Naive B cell (primary cell): ENCODE results near the gene PGAP2. TPM values are rescaled to one million over a fixed set of nuclear protein-coding genes. Genes with fewer than 3 reads are reported as not detected.

ENCODE experiments used
- ATAC-seq, 2 donors: fragments of 150-1000 bp; cut with Tn5 transposase; 2 replicates each; pipeline ENCODE4 v1.10.0; 2021; ENCODE audit warnings: low read depth in 2 of 2, mild to moderate bottlenecking in 2 of 2, moderate library complexity in 2 of 2
- DNase-seq: peaks from one replicate; pipeline ENCODE4 v3.0.0; 2022
- H3K27ac Mint-ChIP-seq, 6 donors: one replicate each; pipeline ENCODE4 v1.8.0; 2020 to 2022; ENCODE audit warnings: mild to moderate bottlenecking in 6 of 6, mixed read lengths in 6 of 6, moderate library complexity in 5 of 6, inconsistent platforms in 2 of 6
- H3K27me3 Mint-ChIP-seq, 3 donors: one replicate each; pipeline ENCODE4 v1.8.0; 2021 to 2022; ENCODE audit warnings: mixed read lengths in 3 of 3, mild to moderate bottlenecking in 1 of 3
- H3K36me3 Mint-ChIP-seq, 2 donors: one replicate each; pipeline ENCODE4 v1.8.0; 2020 to 2022; ENCODE audit warnings: mixed read lengths in 2 of 2, inconsistent platforms in 1 of 2, mild to moderate bottlenecking in 1 of 2
- H3K4me1 Mint-ChIP-seq, 3 donors: one replicate each; pipeline ENCODE4 v1.8.0; 2020 to 2022; ENCODE audit warnings: mixed read lengths in 3 of 3, inconsistent platforms in 1 of 3, mild to moderate bottlenecking in 1 of 3, moderate library complexity in 1 of 3
- H3K4me3 Mint-ChIP-seq, 8 donors: one replicate each; pipeline ENCODE4 v1.8.0; 2020 to 2022; ENCODE audit warnings: mild to moderate bottlenecking in 8 of 8, mixed read lengths in 8 of 8, moderate library complexity in 8 of 8, inconsistent platforms in 2 of 8
- H3K9me3 Mint-ChIP-seq, 7 donors: one replicate each; pipeline ENCODE4 v1.8.0; 2020 to 2022; ENCODE audit warnings: mixed read lengths in 7 of 7, mild to moderate bottlenecking in 5 of 7, inconsistent platforms in 2 of 7, moderate library complexity in 1 of 7
- polyA plus RNA-seq, 6 donors: library from polyadenylated mRNA; unstranded; fragments of 300-500 nt; fragmentation: Illumina TruSeq; gene quantifications; one replicate each; pipeline ENCODE4 v1.2.3, GENCODE V29; 2021; ENCODE audit warnings: low read depth in 6 of 6

The PGAP2 gene
- polyA plus RNA-seq, 6 donors from 2014 or later, result 16.6 to 29.1 (median 19.3) TPM

DNA sequence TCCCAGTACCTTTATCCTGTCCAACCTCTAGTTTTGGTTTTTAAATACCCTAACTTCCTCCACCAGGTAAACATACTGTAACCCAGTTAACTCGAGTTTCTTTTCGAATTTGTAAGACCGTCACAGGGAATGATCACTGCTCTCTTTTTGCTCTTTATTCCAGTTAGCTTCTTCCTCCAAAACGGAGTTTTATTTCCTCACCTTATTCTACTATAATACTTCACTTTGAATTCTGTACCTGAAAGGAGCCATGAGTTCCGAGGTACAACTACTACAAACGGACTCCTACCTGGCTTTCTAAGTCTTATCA is 12.4 kb upstream of the PGAP2 start:
- Mint-ChIP-seq H3K36me3 (no peaks in the 10 kb centered on the region), H3K4me3 (peak overlapping the region; percentile 89 to 100 (median 97)), H3K27me3 (no peaks in the 10 kb centered on the region), H3K27ac (peak overlapping the region; percentile 98 to 100 (median 99)), H3K9me3 (no peaks in the 10 kb centered on the region), H3K4me1 (peaks cover 16 to 49% (median 39%) of the 10 kb centered on the region in 3 donors)
- no peak for ATAC-seq
- DNase-seq, result no peak

DNA sequence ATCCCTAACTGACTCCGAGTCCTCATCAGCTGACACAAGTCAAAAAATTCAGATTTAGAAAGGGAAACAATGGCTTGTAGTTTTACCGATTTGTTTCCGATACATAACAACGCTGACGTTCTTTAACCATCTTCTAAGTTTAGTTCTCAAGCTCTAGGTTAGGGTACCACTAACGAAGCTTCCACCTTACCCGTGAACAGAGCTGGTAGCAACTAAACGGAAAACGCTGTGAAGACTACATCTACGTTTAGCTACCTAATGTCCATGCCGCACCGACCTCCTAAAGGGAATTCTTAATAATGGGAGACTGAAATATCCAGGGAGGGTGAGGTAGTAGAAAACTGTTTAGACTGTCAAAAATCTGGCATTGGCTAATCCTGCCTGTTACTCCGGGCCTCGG is 12.0 kb upstream of the PGAP2 start:
- Mint-ChIP-seq H3K9me3 (no peaks in the 10 kb centered on the region), H3K27me3 (no peaks in the 10 kb centered on the region), H3K4me3 (peak overlapping the region; percentile 89 to 100 (median 97)), H3K4me1 (peaks cover 16 to 49% (median 39%) of the 10 kb centered on the region in 3 donors), H3K36me3 (no peaks in the 10 kb centered on the region), H3K27ac (peak overlapping the region; percentile 98 to 100 (median 99))
- ATAC-seq, result no peak
- no peak for DNase-seq

DNA sequence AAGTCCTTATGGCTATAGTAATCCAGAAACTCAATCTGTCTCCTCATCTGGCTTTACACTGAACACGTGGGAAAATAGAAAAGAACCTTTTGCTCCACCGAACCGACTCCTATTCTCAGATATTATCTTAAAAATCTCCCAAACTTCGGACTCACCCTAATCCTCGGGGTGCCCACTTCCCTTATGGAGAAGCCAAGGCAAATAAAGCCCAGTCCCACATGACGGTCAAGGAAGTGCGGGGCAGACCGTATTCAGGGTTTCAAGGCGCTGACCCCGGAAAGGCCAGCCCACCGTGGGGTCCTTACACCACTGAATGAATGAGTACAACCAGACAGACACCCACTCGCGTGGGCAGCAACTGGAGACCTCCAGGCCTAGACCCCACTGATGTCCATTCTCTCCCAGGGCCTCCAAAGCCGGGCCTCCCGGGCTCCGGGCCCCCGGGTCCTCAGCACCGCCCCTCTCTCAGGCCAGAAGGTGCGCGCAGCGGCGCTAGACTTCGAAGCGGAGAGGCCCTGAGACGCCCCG is 11.5 kb upstream of the PGAP2 start:
- ATAC-seq, result peak in 1 of 2 donors; percentile 36
- H3K4me1 Mint-ChIP-seq, result peaks cover 16 to 49% (median 39%) of the 10 kb centered on the region in 3 donors

DNA sequence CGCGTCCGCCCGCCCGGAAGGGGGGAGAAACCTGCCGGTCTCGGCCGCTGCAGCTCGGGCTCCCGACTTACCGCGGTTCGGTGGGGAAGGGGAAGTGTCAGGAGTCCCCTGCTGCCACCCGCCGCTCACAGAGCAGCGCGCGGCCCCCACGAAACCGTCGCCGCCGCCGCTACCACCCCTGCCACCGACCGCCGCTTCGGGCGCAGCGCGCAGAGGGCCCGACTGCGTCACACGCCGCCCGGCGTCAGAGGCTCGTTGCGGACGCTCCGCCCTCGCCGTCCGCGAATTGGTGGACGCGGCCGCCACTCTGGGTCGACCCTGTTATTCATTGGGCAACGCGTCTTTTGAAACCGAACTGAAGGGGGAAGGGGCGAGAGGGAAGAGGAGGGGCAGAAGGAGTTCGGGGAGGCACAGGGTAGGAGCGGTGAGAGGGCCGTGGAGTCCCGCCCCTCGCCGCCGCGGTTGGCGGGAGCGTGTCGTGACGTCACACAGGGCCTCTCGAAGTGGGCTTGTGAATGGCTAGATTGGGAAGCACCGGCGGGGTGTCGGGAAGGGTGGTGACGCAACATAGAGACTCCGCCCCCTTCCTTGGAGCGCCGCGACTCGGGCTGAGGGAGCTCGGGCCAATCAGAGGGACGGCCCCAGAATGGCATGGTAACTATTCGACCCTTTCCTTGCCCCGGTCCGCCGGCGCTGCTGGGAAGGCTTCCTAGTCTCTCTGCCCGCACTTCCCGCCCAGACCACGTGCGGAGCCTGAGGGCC is 10.8 kb upstream of the PGAP2 start, which contains the start of gene NUP98:
Gene NUP98 (minus strand): TSS at position 226 of the 762 bp plus-strand sequence. CDS start 15,437 bp downstream, outside the sequence.
- ATAC-seq (peak; percentile 84 to 89), DNase-seq (peak; percentile 100)
- Mint-ChIP-seq H3K4me1 (peaks cover 19 to 47% (median 39%) of the 10 kb centered on the region in 3 donors), H3K9me3 (no peaks in the 10 kb centered on the region), H3K27me3 (no peaks in the 10 kb centered on the region), H3K4me3 (peak within 1 kb of the TSS; percentile 89 to 100 (median 97)), H3K36me3 (no peaks in the 10 kb centered on the region), H3K27ac (peak within 1 kb of the TSS; percentile 98 to 100 (median 99))

More for the DNA sequence above, 11.5 kb upstream of the PGAP2 start:
- H3K4me3 Mint-ChIP-seq, result peak overlapping the region; percentile 89 to 100 (median 97)
- no peaks in the 10 kb centered on the region for H3K36me3 Mint-ChIP-seq
- H3K27ac Mint-ChIP-seq, result peak overlapping the region; percentile 98 to 100 (median 99)
- no peak for DNase-seq
- H3K27me3 Mint-ChIP-seq, result no peaks in the 10 kb centered on the region
- H3K9me3 Mint-ChIP-seq, result no peaks in the 10 kb centered on the region

DNA sequence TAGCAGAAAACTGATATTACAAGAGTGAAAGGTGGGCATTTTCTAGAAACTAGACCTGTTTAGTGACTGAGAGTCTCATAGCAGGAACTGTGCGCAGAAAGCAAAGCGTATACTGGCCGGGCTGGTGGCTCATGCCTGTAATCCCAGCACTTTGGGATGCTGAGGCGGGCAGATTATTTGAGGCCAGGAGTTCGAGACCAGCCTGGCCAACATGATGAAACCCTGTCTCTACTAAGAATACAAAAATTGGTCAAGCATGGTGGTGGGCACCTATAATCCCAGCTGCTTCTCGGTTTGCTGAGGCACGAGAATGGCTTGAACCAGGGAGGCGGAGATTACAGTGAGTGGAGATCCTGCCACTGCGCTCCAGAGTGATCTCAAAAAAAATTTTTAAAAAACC is 9.2 kb upstream of the PGAP2 start:
- Mint-ChIP-seq H3K9me3 (no peaks in the 10 kb centered on the region), H3K27ac (peak overlapping the region in 5 of 6 donors; percentile 58 to 99 (median 99)), H3K36me3 (no peaks in the 10 kb centered on the region), H3K4me1 (peaks cover 19 to 42% (median 39%) of the 10 kb centered on the region in 3 donors), H3K4me3 (peak overlapping the region in 7 of 8 donors; percentile 44 to 100 (median 93)), H3K27me3 (no peaks in the 10 kb centered on the region)
- ATAC-seq, result no peak
- DNase-seq, result no peak

DNA sequence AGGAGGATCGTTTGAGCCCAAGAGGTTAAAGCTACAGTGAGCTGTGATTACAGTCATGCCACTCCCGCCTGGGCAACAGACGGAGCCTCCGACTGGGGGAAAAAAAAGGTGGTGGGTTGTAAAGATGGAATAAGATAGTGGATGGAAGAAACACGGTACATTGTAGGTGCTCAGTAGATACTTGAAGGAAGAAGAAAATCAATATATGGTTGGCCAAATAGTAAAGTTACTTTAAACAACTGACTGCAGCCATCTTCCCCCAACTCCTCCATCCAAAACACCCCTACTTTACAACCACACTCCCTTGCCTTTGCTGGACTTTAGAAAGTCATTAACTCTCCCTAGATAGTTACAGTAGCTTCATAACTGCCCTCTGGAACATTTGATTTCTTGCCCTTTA is 8.5 kb upstream of the PGAP2 start:
- peak overlapping the region in 4 of 6 donors; percentile 26 to 58 (median 55) for H3K27ac Mint-ChIP-seq
- no peaks in the 10 kb centered on the region for H3K36me3 Mint-ChIP-seq
- H3K9me3 Mint-ChIP-seq, result no peaks in the 10 kb centered on the region
- DNase-seq (no peak), ATAC-seq (no peak)
- peaks cover 19 to 36% (median 31%) of the 10 kb centered on the region in 3 donors for H3K4me1 Mint-ChIP-seq
- H3K4me3 Mint-ChIP-seq, result peak overlapping the region in 3 of 8 donors; percentile 6 to 89 (median 21)
- H3K27me3 Mint-ChIP-seq, result no peaks in the 10 kb centered on the region

DNA sequence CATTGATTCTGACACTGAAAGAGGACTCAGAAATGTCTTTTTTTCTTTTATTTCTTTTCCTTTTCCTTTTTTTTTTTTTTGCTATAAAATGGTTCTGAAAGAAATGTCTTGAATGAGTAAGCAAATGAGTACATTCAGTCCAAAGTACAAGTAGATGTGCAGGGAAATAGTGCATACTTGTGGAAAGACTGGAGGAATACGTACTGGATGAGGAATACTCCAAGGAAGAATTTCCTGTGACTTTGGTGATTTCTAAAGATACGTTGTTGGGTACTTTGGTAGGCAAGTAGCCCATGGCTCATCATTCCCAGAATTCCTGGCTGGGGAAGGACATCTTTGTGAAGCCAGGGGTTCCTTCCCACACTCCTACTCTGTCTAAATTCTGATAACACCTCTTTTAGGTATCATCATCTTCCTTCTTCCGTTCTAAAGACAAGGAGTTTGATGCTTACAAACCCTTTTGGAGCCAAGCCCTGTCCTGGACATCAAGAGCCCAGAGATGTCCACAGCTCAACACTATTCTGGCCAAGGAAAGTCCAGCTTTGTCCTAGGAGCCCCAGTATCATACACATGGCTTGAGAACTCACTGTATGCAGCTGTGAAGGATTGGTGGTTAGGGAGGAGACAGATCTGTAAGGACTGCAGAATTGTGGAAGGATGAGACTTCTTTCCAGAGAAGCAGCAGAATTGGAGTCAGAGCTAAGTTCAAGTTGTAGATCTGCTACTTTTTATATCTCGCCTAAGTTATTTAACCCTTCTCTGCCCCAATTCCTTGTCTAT is 6.2 kb upstream of the PGAP2 start:
- H3K4me3 Mint-ChIP-seq, result peak overlapping the region in 1 of 8 donors; percentile 61
- H3K27ac Mint-ChIP-seq, result peak overlapping the region in 4 of 6 donors; percentile 16 to 69 (median 38)
- H3K4me1 Mint-ChIP-seq, result peaks cover 6 to 16% (median 11%) of the 10 kb centered on the region in 3 donors
- DNase-seq, result no peak
- ATAC-seq, result no peak
- no peaks in the 10 kb centered on the region for H3K9me3 Mint-ChIP-seq
- no peaks in the 10 kb centered on the region for H3K27me3 Mint-ChIP-seq
- H3K36me3 Mint-ChIP-seq, result no peaks in the 10 kb centered on the region

DNA sequence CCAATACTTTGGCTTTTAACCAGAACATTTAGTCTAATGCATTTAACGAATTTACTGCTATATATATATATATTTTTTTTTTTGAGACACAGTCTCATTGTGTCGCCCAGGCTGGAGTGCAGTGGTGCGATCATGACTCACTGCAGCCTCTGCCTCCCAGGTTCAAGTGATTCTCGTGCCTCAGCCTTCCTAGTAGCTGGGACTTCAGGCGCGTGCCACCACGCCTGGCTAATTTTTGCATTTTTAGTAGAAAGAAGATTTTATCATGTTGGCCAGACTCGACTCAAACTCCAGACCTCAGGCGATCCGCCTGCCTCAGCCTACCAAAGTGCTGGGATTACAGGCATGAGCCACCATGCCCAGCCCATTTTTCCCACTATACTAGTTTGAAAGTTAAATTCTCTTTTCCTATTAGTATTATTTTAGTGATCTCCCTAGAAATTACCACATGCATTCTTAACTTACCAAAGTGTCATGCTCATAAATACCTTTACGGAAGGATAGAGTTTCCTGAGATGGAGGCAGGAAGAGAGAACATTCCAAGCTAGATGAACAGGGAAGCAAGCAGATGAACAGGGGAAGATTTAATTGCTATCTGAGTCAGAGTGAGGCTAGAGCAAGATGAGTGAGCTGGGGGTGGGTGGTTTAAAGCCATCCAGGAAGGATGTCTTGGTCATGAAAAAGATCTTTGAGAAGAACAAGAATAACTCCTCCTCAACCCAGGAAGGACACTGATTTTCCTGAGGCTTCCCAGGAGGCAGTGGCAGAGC is 4.4 kb upstream of the PGAP2 start:
- no peak overlapping the region for H3K27ac Mint-ChIP-seq
- peak overlapping the region in 1 of 8 donors; percentile 40 for H3K4me3 Mint-ChIP-seq
- no peaks in the 10 kb centered on the region for H3K27me3 Mint-ChIP-seq
- ATAC-seq, result no peak
- H3K36me3 Mint-ChIP-seq, result no peaks in the 10 kb centered on the region
- DNase-seq, result no peak
- peaks cover 11 to 15% (median 14%) of the 10 kb centered on the region in 3 donors for H3K4me1 Mint-ChIP-seq
- H3K9me3 Mint-ChIP-seq, result no peaks in the 10 kb centered on the region

DNA sequence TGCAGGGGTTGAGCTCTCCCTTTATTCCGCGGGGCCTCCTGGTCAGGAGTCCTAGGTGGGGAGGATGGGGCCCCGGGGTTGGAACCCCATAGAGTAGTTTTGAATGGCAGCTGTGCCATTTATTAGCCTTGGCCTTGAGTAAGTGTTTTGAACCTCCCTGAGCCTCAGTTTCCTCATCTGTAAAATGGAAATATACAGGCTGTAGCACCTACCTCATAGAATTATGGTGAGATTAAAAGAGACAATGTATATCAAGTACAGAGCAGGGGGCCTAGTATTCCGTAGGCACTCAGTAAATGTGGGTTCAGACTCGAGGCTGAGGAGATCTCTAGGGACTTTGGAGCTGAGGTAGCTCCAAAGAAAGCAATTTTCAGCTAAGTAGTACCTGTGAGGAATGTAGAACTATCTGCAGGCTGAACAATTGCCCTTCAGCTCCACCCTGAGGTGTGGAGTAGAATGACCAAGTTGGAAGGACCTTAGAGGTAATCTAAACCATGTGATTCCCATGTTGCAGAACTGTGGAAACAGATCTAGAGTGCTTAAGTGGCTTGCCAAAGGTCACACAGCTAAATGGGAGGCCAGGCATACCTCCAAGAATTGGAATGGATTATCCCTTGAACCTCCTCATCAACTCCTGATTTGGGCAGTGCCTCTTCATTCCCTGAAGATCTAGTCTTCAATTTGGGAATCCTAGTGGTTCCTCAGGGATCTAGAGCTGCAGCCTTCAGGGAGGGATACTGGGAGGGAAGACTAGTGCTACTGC is 682 bp downstream of the PGAP2 start:
- Mint-ChIP-seq H3K4me3 (peak overlapping the region; percentile 87 to 99 (median 98)), H3K9me3 (no peaks in the 10 kb centered on the region), H3K27ac (peak overlapping the region in 5 of 6 donors; percentile 58 to 94 (median 72)), H3K27me3 (no peaks in the 10 kb centered on the region), H3K4me1 (peaks cover 12 to 23% (median 19%) of the 10 kb centered on the region in 3 donors), H3K36me3 (no peaks in the 10 kb centered on the region)
- ATAC-seq, result peak; percentile 86 to 87
- DNase-seq, result peak; percentile 56

DNA sequence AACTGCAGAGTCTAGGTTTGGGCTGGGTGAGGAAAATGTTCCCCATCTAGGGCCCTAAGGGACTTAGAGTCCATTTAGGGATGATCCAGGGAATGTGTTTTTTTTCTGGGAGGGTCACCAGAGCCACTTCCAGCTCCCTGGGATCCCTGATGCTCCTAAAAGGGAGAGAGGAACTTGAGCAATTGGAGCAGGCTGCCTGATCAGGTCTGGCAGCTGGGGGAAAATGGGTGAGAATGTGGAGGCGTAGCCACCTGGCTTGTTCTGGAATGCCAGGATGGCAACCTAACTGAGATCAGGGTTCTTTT is 1.2 kb downstream of the PGAP2 start:
- DNase-seq, result no peak

DNA sequence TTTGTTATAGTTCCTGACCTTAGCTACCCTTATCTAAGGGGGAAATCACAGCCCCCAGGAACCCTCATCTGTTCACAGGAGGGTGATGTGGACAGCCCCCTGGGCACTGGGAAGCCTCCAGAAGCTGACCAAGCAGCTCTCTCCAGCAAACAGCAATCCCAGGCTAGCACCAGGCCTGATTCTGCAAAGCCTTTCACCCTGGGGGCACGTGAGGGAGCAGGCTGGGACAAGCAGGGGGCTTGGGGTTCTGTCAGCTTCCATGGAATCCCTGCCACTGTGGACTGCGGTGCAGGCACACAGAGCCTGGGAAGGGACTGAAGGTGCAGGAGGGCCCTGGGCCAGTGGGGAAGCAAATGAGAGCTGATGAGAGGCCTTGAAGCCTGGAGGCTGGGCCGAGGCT is 2.1 kb downstream of the PGAP2 start:
- H3K27me3 Mint-ChIP-seq, result no peaks in the 10 kb centered on the region
- H3K4me3 Mint-ChIP-seq, result peak overlapping the region in 1 of 8 donors; percentile 70
- H3K4me1 Mint-ChIP-seq, result peaks cover 12 to 23% (median 19%) of the 10 kb centered on the region in 3 donors
- H3K27ac Mint-ChIP-seq, result no peak overlapping the region
- ATAC-seq (no peak), DNase-seq (no peak)
- no peaks in the 10 kb centered on the region for H3K36me3 Mint-ChIP-seq
- H3K9me3 Mint-ChIP-seq, result no peaks in the 10 kb centered on the region

More for the DNA sequence above, 1.2 kb downstream of the PGAP2 start:
- H3K4me3 Mint-ChIP-seq, result peak overlapping the region in 3 of 8 donors; percentile 39 to 97 (median 70)
- H3K27me3 Mint-ChIP-seq, result no peaks in the 10 kb centered on the region
- H3K9me3 Mint-ChIP-seq, result no peaks in the 10 kb centered on the region
- H3K27ac Mint-ChIP-seq, result peak overlapping the region in 1 of 6 donors; percentile 71
- H3K4me1 Mint-ChIP-seq, result peaks cover 12 to 23% (median 19%) of the 10 kb centered on the region in 3 donors
- no peak for ATAC-seq
- no peaks in the 10 kb centered on the region for H3K36me3 Mint-ChIP-seq

DNA sequence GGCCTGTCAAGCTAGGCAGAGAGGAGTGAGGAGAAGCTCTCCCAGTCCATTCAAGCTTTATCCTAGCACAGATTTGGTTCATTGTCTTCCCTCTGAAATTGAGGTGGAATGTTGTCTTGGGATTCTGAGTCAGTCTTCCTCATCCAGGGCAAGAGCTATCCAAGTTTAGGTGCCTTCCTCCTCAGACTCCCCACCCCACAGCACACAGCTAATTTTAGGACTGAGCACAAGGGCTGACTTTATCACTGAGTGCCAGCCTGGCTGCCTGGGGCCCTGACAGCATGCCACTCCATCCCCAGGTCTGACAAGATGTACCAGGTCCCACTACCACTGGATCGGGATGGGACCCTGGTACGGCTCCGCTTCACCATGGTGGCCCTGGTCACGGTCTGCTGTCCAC is 2.6 kb downstream of the PGAP2 start:
- Mint-ChIP-seq H3K27me3 (no peaks in the 10 kb centered on the region), H3K27ac (no peak overlapping the region), H3K4me3 (peak overlapping the region in 1 of 8 donors; percentile 3), H3K9me3 (no peaks in the 10 kb centered on the region), H3K4me1 (peaks cover 12 to 23% (median 19%) of the 10 kb centered on the region in 3 donors), H3K36me3 (no peaks in the 10 kb centered on the region)
- ATAC-seq, result no peak
- DNase-seq, result no peak
